Mucosa of stomach (tissue), 1 donor: ENCODE data around the gene LRRC27.
"Not testable (repeated sequence)": the region's sequence is repeated elsewhere in the genome, so short reads cannot be mapped to it uniquely, and the experiment has no call there.

Experiments used
- H3K27me3 ChIP-seq: one replicate; pipeline ENCODE4 v1.7.0; 2013; ENCODE audit warnings: mild to moderate bottlenecking, low read length; ENCODE audit not compliant: control insufficient read depth, insufficient read depth
- H3K36me3 ChIP-seq: one replicate; pipeline ENCODE4 v1.7.0; 2013; ENCODE audit warnings: low read length; ENCODE audit not compliant: control insufficient read depth, insufficient read depth
- H3K4me1 ChIP-seq: one replicate; pipeline ENCODE4 v1.7.0; 2013; ENCODE audit warnings: mild to moderate bottlenecking, low read length; ENCODE audit not compliant: control insufficient read depth, insufficient read depth
- H3K4me3 ChIP-seq: one replicate; pipeline ENCODE4 v1.7.0; 2013; ENCODE audit warnings: low read length
- H3K9ac ChIP-seq: one replicate; pipeline ENCODE4 v1.7.0; 2013; ENCODE audit warnings: mild to moderate bottlenecking, low read length, moderate library complexity
- H3K9me3 ChIP-seq: one replicate; pipeline ENCODE4 v1.7.0; 2013; ENCODE audit warnings: mild to moderate bottlenecking, low read length, moderate library complexity; ENCODE audit not compliant: control insufficient read depth
- donor health status: Pancreatic carcinoma.

The LRRC27 gene

DNA sequence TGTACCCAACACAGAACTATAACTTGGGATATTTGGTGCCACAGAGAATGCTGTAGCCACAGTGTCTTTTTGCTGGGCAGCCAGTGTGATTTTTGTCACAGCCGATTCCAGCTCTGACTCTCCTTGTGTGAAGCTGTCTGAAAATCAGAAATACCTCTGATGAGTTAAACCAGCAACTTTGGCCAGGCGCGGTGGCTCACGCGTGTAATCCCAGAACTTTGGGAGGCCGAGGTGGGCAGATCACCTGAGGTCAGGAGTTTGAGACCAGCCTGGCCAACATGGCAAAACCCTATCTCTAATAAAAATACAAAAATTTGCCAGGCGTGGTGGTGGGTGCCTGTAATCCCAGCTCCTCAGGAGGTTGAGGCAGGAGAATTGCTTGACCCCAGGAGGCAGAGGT, 5.9 kb downstream of the LRRC27 start:
- Histone ChIP-seq H3K9ac (peak overlapping the region; percentile 72), H3K4me1 (peaks cover 15% of the 10 kb centered on the region)
- H3K9me3 ChIP-seq, H3K27me3 ChIP-seq, H3K4me3 ChIP-seq, H3K36me3 ChIP-seq: not testable (repeated sequence)

GRCh38 chr10:132338876-132339275, 6.9 kb downstream of the LRRC27 start:
- H3K9me3 ChIP-seq = no peaks in the 10 kb centered on the region
- no peak overlapping the region for H3K4me3 ChIP-seq
- no peak overlapping the region for H3K9ac ChIP-seq
- H3K4me1 ChIP-seq = peaks cover 11% of the 10 kb centered on the region
- H3K27me3 ChIP-seq = no peaks in the 10 kb centered on the region
- peaks cover 5% of the 10 kb centered on the region for H3K36me3 ChIP-seq

- Histone ChIP-seq H3K9ac (no peak overlapping the region), H3K27me3 (no peaks in the 10 kb centered on the region), H3K4me3 (no peak overlapping the region), H3K36me3 (peaks cover 5% of the 10 kb centered on the region), H3K9me3 (no peaks in the 10 kb centered on the region), H3K4me1 (peaks cover 11% of the 10 kb centered on the region)
Observed at GRCh38 chr10:132339276-132339675, 7.3 kb downstream of the LRRC27 start.

- H3K27me3 ChIP-seq = no peaks in the 10 kb centered on the region
- H3K9ac ChIP-seq = no peak overlapping the region
- peaks cover 5% of the 10 kb centered on the region for H3K36me3 ChIP-seq
- no peaks in the 10 kb centered on the region for H3K9me3 ChIP-seq
- H3K4me1 ChIP-seq = peaks cover 5% of the 10 kb centered on the region
- H3K4me3 ChIP-seq = no peak overlapping the region
Observed at GRCh38 chr10:132341017-132341416, 9.0 kb downstream of the LRRC27 start.

DNA sequence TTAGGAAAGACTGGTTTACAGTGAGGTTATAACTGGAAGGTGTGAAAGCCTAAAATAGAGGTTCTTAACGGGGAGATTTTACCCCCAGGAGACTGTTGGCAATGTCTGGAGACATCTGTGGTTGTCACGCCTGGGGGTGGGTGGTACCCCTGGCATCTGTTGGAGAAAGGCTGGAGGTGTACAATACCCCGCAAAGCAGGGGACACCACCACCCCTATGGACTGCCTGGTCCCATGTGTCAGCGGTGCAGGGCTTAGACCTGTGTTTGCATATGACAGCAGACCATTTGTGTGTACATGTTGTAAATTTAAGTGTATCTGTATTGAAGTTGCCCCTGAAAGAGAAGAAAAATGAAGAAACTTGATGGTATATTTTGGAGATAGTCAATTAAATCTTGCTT, 9.8 kb downstream of the LRRC27 start:
- Histone ChIP-seq H3K9ac (no peak overlapping the region), H3K27me3 (no peaks in the 10 kb centered on the region), H3K9me3 (no peaks in the 10 kb centered on the region), H3K36me3 (peaks cover 5% of the 10 kb centered on the region), H3K4me1 (no peaks in the 10 kb centered on the region), H3K4me3 (no peak overlapping the region)

DNA sequence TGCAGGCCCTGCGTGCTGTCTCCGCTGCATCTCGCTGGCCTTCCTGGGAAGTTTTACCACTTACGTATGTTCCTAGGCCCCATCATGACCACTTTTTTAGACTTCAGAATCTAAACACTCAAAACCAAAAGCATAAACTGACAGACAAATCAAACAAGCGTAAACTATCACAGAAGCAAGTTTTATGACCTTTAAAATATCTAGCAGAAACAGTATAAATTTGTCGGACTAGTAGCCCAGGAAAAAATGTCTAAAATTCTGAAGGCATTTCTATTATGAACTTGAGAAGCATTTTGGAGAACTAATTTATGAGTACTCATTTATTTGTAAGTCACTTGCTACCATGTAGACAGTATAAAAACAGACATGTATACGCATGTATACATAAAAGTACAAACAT, 10.6 kb downstream of the LRRC27 start:
- peaks cover 5% of the 10 kb centered on the region for H3K36me3 ChIP-seq
- no peak overlapping the region for H3K9ac ChIP-seq
- H3K9me3 ChIP-seq = no peaks in the 10 kb centered on the region
- no peak overlapping the region for H3K4me3 ChIP-seq
- H3K4me1 ChIP-seq = no peaks in the 10 kb centered on the region
- no peaks in the 10 kb centered on the region for H3K27me3 ChIP-seq

DNA sequence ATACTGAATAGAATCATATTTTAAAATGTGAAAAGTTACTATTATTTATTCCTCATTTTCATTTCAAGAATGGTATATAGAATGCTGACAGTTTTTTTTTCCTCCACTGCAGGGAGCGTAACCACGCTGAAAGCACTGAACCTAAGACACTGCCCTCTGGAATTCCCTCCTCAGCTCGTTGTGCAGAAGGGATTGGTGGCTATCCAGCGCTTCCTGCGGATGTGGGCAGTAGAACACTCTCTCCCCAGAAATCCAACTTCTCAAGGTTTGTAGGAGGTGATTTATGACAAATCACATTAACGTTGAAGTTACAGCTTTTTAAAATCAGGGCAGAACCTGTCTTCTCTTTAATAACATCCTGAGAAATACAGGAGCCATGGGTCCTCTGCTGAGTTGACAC, 12.4 kb downstream of the LRRC27 start:
- no peak overlapping the region for H3K9ac ChIP-seq
- no peaks in the 10 kb centered on the region for H3K4me1 ChIP-seq
- H3K9me3 ChIP-seq = no peaks in the 10 kb centered on the region
- H3K36me3 ChIP-seq = peaks cover under 1% of the 10 kb centered on the region
- H3K27me3 ChIP-seq = no peaks in the 10 kb centered on the region
- H3K4me3 ChIP-seq = no peak overlapping the region

- no peaks in the 10 kb centered on the region for H3K4me1 ChIP-seq
- H3K9me3 ChIP-seq = no peaks in the 10 kb centered on the region
- H3K36me3 ChIP-seq = no peaks in the 10 kb centered on the region
- no peak overlapping the region for H3K4me3 ChIP-seq
- no peak overlapping the region for H3K9ac ChIP-seq
- no peaks in the 10 kb centered on the region for H3K27me3 ChIP-seq
Observed at GRCh38 chr10:132345345-132345744, 13.4 kb downstream of the LRRC27 start.

GRCh38 chr10:132346806-132347205, 14.8 kb downstream of the LRRC27 start:
- no peak overlapping the region for H3K4me3 ChIP-seq
- H3K9me3 ChIP-seq = no peaks in the 10 kb centered on the region
- H3K27me3 ChIP-seq = no peaks in the 10 kb centered on the region
- H3K4me1 ChIP-seq = no peaks in the 10 kb centered on the region
- no peak overlapping the region for H3K9ac ChIP-seq
- H3K36me3 ChIP-seq = no peaks in the 10 kb centered on the region

DNA sequence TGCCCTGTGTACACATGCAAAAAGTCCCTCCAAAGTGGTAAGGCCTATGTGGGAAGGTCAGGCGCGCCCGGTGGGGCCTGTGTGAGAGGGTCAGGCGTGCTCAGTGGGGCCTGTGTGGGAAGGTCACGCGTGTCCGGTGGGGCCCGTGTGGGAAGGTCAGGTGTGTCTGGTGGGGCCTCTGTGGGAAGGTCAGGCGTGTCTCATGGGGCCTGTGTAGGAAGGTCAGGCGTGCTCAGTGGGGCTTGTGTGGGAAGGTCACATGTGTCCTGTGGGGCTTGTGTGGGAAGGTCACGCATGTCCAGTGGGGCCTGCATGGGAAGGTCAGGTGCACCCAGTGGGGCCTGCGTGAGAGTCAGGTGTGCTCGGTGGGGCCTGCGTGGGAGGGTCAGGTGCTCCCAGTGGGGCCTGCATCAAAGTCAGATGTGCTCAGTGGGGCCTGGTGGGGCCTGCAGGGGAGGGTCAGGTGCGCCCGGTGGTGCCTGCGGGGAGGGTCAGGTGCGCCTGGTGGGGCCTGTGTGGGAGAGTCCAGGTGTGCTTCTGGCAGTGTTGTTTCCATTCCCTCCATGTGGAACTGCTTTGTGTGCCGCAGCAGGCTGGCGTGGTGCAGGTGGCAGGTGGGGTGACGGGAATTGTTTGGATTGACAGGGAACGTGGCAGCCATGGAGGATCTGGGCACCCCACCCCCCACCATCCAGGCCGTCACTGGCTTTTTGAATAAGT, 15.4 kb downstream of the LRRC27 start:
- Histone ChIP-seq H3K27me3 (no peaks in the 10 kb centered on the region), H3K4me3 (no peak overlapping the region), H3K9me3 (no peaks in the 10 kb centered on the region), H3K4me1 (no peaks in the 10 kb centered on the region), H3K9ac (no peak overlapping the region), H3K36me3 (no peaks in the 10 kb centered on the region)

DNA sequence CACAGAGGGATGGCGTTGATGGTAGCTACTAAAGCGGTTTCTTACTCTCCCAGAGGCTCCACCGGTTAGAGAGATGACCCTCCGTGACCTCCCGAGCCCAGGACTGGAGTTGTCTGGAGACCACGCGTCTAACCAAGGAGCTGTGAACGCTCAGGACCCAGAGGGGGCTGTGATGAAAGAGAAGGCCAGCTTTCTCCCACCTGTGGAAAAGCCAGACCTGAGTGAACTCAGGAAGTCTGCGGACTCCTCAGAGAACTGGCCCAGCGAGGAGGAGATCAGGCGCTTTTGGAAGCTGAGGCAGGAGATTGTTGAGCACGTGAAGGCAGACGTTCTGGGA, 15.9 kb downstream of the LRRC27 start:
- H3K36me3 ChIP-seq = no peaks in the 10 kb centered on the region
- no peak overlapping the region for H3K9ac ChIP-seq
- H3K27me3 ChIP-seq = no peaks in the 10 kb centered on the region

GRCh38 chr10:132349766-132350165, 17.8 kb downstream of the LRRC27 start:
- Histone ChIP-seq H3K36me3 (no peaks in the 10 kb centered on the region), H3K4me3 (no peak overlapping the region)

More for the DNA sequence above, 15.9 kb downstream of the LRRC27 start:
- no peaks in the 10 kb centered on the region for H3K4me1 ChIP-seq
- no peak overlapping the region for H3K4me3 ChIP-seq
- no peaks in the 10 kb centered on the region for H3K9me3 ChIP-seq

DNA sequence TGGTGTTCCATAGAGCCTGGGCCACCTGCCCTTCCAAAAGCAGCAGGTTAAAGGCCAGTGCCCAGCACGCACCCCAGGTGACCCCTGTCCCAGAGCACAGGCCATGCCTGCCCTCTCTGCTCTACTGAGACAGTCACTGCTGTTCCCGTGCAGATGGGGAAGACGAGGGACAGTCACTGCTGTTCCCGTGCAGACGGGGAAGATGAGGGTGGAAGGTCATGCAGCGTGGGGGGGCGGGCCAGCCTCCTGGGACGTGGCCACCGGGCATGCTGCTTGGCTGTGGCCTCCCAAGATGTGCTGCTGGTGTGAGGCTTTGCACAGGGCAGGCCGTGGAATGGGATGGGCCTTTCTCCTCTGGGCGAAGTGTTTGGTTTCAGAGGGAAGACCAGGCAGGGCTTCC, 18.4 kb downstream of the LRRC27 start:
- Histone ChIP-seq H3K36me3 (no peaks in the 10 kb centered on the region), H3K27me3 (no peaks in the 10 kb centered on the region)

More at GRCh38 chr10:132349766-132350165, 17.8 kb downstream of the LRRC27 start:
- Histone ChIP-seq H3K27me3 (no peaks in the 10 kb centered on the region), H3K9me3 (no peaks in the 10 kb centered on the region), H3K9ac (no peak overlapping the region), H3K4me1 (no peaks in the 10 kb centered on the region)

More for the DNA sequence above, 18.4 kb downstream of the LRRC27 start:
- no peak overlapping the region for H3K9ac ChIP-seq
- H3K4me1 ChIP-seq = no peaks in the 10 kb centered on the region
- no peaks in the 10 kb centered on the region for H3K9me3 ChIP-seq
- H3K4me3 ChIP-seq = no peak overlapping the region
